ENCODE measurements around the gene PRXL2B.

GRCh38 chr1:2611621-2612437 lies 25.3 kb downstream of the PRXL2B start:
- TF ChIP-seq, protein P1, sequence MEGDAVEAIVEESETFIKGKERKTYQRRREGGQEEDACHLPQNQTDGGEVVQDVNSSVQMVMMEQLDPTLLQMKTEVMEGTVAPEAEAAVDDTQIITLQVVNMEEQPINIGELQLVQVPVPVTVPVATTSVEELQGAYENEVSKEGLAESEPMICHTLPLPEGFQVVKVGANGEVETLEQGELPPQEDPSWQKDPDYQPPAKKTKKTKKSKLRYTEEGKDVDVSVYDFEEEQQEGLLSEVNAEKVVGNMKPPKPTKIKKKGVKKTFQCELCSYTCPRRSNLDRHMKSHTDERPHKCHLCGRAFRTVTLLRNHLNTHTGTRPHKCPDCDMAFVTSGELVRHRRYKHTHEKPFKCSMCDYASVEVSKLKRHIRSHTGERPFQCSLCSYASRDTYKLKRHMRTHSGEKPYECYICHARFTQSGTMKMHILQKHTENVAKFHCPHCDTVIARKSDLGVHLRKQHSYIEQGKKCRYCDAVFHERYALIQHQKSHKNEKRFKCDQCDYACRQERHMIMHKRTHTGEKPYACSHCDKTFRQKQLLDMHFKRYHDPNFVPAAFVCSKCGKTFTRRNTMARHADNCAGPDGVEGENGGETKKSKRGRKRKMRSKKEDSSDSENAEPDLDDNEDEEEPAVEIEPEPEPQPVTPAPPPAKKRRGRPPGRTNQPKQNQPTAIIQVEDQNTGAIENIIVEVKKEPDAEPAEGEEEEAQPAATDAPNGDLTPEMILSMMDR (IDR thresholded peaks at IDR 0.05; ENCODE audit: low read depth, low read length, poor library complexity, severe bottlenecking), result no peak
- no peak for TF ChIP-seq EZH2phosphoT487 (IDR thresholded peaks at IDR 0.05; ENCODE audit: borderline replicate concordance, low read length)
